ENCODE measurements around the gene MYH6.

DNA sequence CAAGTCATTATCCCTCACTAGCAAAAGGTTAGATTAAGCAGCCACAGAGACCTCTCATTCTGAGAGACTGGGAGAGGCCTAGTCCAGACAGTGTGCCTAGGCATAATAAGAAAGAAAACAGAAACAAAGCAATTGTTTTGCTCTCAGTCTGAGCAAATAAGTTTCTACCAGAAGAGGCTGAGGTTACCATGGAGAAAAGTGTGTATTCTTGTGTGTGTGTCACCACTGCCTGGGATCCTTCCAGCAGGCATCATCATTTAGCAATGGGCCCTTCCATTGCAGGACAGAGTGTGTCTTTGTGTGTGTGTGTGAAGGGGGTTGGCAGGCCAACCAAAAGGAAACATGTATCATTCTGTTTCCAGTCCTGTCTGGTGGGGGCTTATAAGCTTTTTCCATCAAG, 46.8 kb downstream of the MYH6 start:
- TF ChIP-seq POLR2AphosphoS5 (IDR thresholded peaks at IDR 0.05; ENCODE audit: low read depth) = no peak
- TF ChIP-seq CTCF (IDR thresholded peaks at IDR 0.05; ENCODE audit: insufficient read depth, low read length) = no peak
- TF ChIP-seq, protein P1, sequence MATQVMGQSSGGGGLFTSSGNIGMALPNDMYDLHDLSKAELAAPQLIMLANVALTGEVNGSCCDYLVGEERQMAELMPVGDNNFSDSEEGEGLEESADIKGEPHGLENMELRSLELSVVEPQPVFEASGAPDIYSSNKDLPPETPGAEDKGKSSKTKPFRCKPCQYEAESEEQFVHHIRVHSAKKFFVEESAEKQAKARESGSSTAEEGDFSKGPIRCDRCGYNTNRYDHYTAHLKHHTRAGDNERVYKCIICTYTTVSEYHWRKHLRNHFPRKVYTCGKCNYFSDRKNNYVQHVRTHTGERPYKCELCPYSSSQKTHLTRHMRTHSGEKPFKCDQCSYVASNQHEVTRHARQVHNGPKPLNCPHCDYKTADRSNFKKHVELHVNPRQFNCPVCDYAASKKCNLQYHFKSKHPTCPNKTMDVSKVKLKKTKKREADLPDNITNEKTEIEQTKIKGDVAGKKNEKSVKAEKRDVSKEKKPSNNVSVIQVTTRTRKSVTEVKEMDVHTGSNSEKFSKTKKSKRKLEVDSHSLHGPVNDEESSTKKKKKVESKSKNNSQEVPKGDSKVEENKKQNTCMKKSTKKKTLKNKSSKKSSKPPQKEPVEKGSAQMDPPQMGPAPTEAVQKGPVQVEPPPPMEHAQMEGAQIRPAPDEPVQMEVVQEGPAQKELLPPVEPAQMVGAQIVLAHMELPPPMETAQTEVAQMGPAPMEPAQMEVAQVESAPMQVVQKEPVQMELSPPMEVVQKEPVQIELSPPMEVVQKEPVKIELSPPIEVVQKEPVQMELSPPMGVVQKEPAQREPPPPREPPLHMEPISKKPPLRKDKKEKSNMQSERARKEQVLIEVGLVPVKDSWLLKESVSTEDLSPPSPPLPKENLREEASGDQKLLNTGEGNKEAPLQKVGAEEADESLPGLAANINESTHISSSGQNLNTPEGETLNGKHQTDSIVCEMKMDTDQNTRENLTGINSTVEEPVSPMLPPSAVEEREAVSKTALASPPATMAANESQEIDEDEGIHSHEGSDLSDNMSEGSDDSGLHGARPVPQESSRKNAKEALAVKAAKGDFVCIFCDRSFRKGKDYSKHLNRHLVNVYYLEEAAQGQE (IDR thresholded peaks at IDR 0.05; ENCODE audit: insufficient replicate concordance, low read depth) = no peak
- no peak for TF ChIP-seq GABPA (IDR thresholded peaks at IDR 0.05; ENCODE audit: low read depth)
- TF ChIP-seq SPI1 (IDR thresholded peaks at IDR 0.05; ENCODE audit: borderline replicate concordance, low read depth) = no peak

Measured in HL-60 (cell line).